DLD1 (cell line): Measurements from ENCODE around the gene DNAJC24.

Experiments
- in situ Hi-C: cut with HindIII; loops from 2 replicates; pipeline ENCODE4 v1.10.0; 2017; ENCODE audit warnings: low sequenced_read_pairs

DNAJC24 gene

DNA sequence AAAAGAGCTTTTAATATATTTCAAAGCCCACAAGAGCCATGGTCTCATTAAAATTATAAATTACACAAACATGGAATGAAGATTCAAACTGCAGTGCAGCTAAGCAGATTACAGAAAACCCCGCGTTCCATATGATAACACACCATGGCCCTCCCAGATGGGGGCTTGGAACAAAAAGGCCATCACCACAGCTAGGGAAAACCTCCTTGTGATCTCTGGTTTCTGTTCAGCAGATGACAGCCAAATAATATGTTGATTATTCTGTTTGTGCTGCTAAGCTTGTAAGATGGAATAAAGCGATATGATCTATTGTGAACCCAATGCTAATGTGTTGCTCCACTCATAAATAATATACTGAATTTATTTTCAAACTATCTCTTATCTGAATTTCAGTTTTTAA is 111.3 kb downstream of the DNAJC24 start:
- in situ Hi-C loops = no loop called here
